Sigmoid colon (tissue), 7 donors: ENCODE measurements around the gene CA14. TPM values are rescaled to one million over a fixed set of nuclear protein-coding genes. Genes with fewer than 3 reads are reported as not detected.

ENCODE experiments used
- DNase-seq: peaks from one replicate; pipeline ENCODE4 v3.0.0-alpha.2; 2019
- H3K27ac ChIP-seq, 4 donors: fragments of 200-600 bp; sonication (generic); one replicate each; pipeline ENCODE4 v1.5.1; 2016 to 2019; ENCODE audit warnings: mild to moderate bottlenecking in 1 of 4
- H3K27me3 ChIP-seq, 3 donors: fragments of 200-600 bp; sonication (generic); one replicate each; pipeline ENCODE4 v1.5.1; 2019; ENCODE audit warnings: mild to moderate bottlenecking in 1 of 3
- H3K36me3 ChIP-seq, 4 donors: fragments of 200-600 bp; sonication (generic); one replicate each; pipeline ENCODE4 v1.5.1; 2016 to 2019
- H3K4me1 ChIP-seq, 4 donors: fragments of 200-600 bp; sonication (generic); one replicate each; pipeline ENCODE4 v1.5.1; 2017 to 2019
- H3K4me3 ChIP-seq, 4 donors: fragments of 200-600 bp; sonication (generic); one replicate each; pipeline ENCODE4 v1.5.1; 2017 to 2019; ENCODE audit warnings: mild to moderate bottlenecking in 2 of 4, moderate library complexity in 1 of 4
- H3K9me3 ChIP-seq, 4 donors: fragments of 200-600 bp in 3 of 4; sonication (generic) in 3 of 4; one replicate each; pipeline versions ENCODE4 v1.5.1 to v1.6.1; 2013 to 2019
- CTCF ChIP-seq, 4 experiments: fragments of 450-650 bp in 3 of 4; fragments of 200-600 bp in 1 of 4; IDR thresholded peaks; one replicate each; pipeline ENCODE4 v1.5.1; 2016 to 2019; ENCODE audit warnings: antibody characterized with exemption in 4 of 4, mild to moderate bottlenecking in 3 of 4, moderate library complexity in 2 of 4
- EP300 ChIP-seq, 4 donors: sonication (generic); formaldehyde crosslinking; IDR thresholded peaks; one replicate each; pipeline ENCODE4 v1.6.1; 2017; ENCODE audit warnings: antibody characterized with exemption in 4 of 4
- POLR2A ChIP-seq, 2 donors: fragments of 450-650 bp; IDR thresholded peaks; one replicate each; pipeline ENCODE4 v1.6.1; 2016; ENCODE audit warnings: antibody characterized with exemption in 2 of 2, mild to moderate bottlenecking in 2 of 2, moderate library complexity in 2 of 2
- POLR2AphosphoS5 ChIP-seq, 4 donors: sonication (generic); formaldehyde crosslinking; IDR thresholded peaks; one replicate each; pipeline ENCODE4 v1.6.1; 2017; ENCODE audit warnings: antibody characterized with exemption in 4 of 4
- WGBS, 2 donors: extraction: QIAGEN DNeasy Blood & Tissue Kit; methylation state at CpG; one replicate each; pipeline ENCODE4 v1.1.7; 2013; 5-methylcytosine and 5-hydroxymethylcytosine counted together
- intact Hi-C: fragments of 100-400 bp; cut with DNase I; formaldehyde crosslinking; loops from one replicate; pipeline ENCODE4 v1.15.1; 2023
- polyA plus RNA-seq, 3 donors: library from polyadenylated mRNA; stranded (reverse); fragments of 200-250 nt; gene quantifications; one replicate each; pipeline ENCODE4 v1.2.3, GENCODE V29; 2013
- total RNA-seq, 4 donors: library from RNA; depleted of rRNA; stranded (reverse); fragments of >200 nt; gene quantifications; one replicate each; pipeline ENCODE4 v1.1.0, GENCODE V29; 2016
- donor health status: healthy with polysubstance abuse.
- donor health status: Bipolar disorder and iron deficiency.
- donor health status: healthy.

Gene CA14
- total and polyA plus RNA-seq, 7 donors: 0.35 to 4.3 (median 1.4) TPM; not detected in 2

GRCh38 chr1:150282558-150282958 is 25.0 kb downstream of the CA14 start:
- 11 to 34% methylated on average over 21 of the region's 21 CpGs for WGBS, 2 donors
- Histone ChIP-seq H3K4me1 (peaks cover 0 to 34% (median 29%) of the 10 kb centered on the region in 4 donors), H3K4me3 (peak overlapping the region; percentile 42 to 71 (median 64)), H3K9me3 (no peaks in the 10 kb centered on the region), H3K27me3 (no peaks in the 10 kb centered on the region), H3K27ac (peak overlapping the region; percentile 94 to 96 (median 95)), H3K36me3 (peaks cover 1 to 40% (median 10%) of the 10 kb centered on the region in 4 donors)
- DNase-seq: no peak
- intact Hi-C loops: loop anchor here (5.0 kb wide), 3 partner anchors 40 to 120 kb away; partner anchors contain the start of genes PRPF3 and RPRD2
- TF ChIP-seq EP300 (IDR thresholded peaks at IDR 0.05): peak in 1 of 4 donors; percentile 63
- no peak for TF ChIP-seq CTCF (IDR thresholded peaks at IDR 0.05)
- peak; percentile 68 to 98 (median 90) for TF ChIP-seq POLR2AphosphoS5 (IDR thresholded peaks at IDR 0.05)
- peak; percentile 73 to 92 for TF ChIP-seq POLR2A (IDR thresholded peaks at IDR 0.05)

GRCh38 chr1:150283260-150283659 is 25.7 kb downstream of the CA14 start:
- no peak for DNase-seq
- intact Hi-C loops: loop anchor here (5.0 kb wide), 3 partner anchors 39 to 121 kb away; partner anchors contain the start of genes PRPF3 and RPRD2
- WGBS, 2 donors: 91 to 95% methylated on average over 12 of the region's 12 CpGs
- Histone ChIP-seq H3K9me3 (no peaks in the 10 kb centered on the region), H3K36me3 (peaks cover 3 to 47% (median 10%) of the 10 kb centered on the region in 4 donors), H3K27ac (peak overlapping the region; percentile 94 to 96 (median 95)), H3K4me1 (peaks cover 0 to 34% (median 29%) of the 10 kb centered on the region in 4 donors), H3K4me3 (peak overlapping the region; percentile 42 to 71 (median 64)), H3K27me3 (no peaks in the 10 kb centered on the region)
- no peak for TF ChIP-seq CTCF (IDR thresholded peaks at IDR 0.05)
- TF ChIP-seq EP300 (IDR thresholded peaks at IDR 0.05): no peak
- no peak for TF ChIP-seq POLR2A (IDR thresholded peaks at IDR 0.05)
- TF ChIP-seq POLR2AphosphoS5 (IDR thresholded peaks at IDR 0.05): no peak

GRCh38 chr1:150288382-150288781 is 30.8 kb downstream of the CA14 start:
- peaks cover 3 to 56% (median 10%) of the 10 kb centered on the region in 4 donors for H3K36me3 ChIP-seq

GRCh38 chr1:150288822-150289221 is 31.2 kb downstream of the CA14 start:
- TF ChIP-seq CTCF (IDR thresholded peaks at IDR 0.05): no peak
- no peak for TF ChIP-seq POLR2A (IDR thresholded peaks at IDR 0.05)
- no peak for TF ChIP-seq POLR2AphosphoS5 (IDR thresholded peaks at IDR 0.05)
- TF ChIP-seq EP300 (IDR thresholded peaks at IDR 0.05): no peak
- Histone ChIP-seq H3K27ac (no peak overlapping the region), H3K4me1 (peaks cover 0 to 14% (median 6%) of the 10 kb centered on the region in 4 donors), H3K4me3 (no peak overlapping the region), H3K9me3 (no peaks in the 10 kb centered on the region), H3K36me3 (peaks cover 3 to 52% (median 10%) of the 10 kb centered on the region in 4 donors), H3K27me3 (no peaks in the 10 kb centered on the region)
- intact Hi-C loops: no loop called here
- DNase-seq: no peak
- 92 to 94% methylated on average over 4 of the region's 4 CpGs for WGBS, 2 donors

More at GRCh38 chr1:150288382-150288781, 30.8 kb downstream of the CA14 start:
- no peak for TF ChIP-seq CTCF (IDR thresholded peaks at IDR 0.05)
- TF ChIP-seq POLR2A (IDR thresholded peaks at IDR 0.05): no peak
- TF ChIP-seq EP300 (IDR thresholded peaks at IDR 0.05): no peak
- TF ChIP-seq POLR2AphosphoS5 (IDR thresholded peaks at IDR 0.05): no peak
- Histone ChIP-seq H3K4me3 (no peak overlapping the region), H3K4me1 (peaks cover 0 to 18% (median 9%) of the 10 kb centered on the region in 4 donors), H3K9me3 (no peaks in the 10 kb centered on the region), H3K27ac (no peak overlapping the region), H3K27me3 (no peaks in the 10 kb centered on the region)
- WGBS, 2 donors: 81 to 97% methylated on average over 1 of the region's 1 CpG
- DNase-seq: no peak
- intact Hi-C loops: no loop called here
